Nephron (organoid): ENCODE measurements around the gene DLAT.

Experiments used
- H3K27ac Mint-ChIP-seq, 3 experiments: 2 replicates each; pipeline ENCODE4 v1.8.0; 2020; ENCODE audit warnings: mixed read lengths in 3 of 3, mild to moderate bottlenecking in 2 of 3, moderate library complexity in 1 of 3
- H3K27me3 Mint-ChIP-seq: 2 replicates; pipeline ENCODE4 v1.8.0; 2021; ENCODE audit warnings: low read depth, mild to moderate bottlenecking, moderate library complexity, mixed read lengths
- H3K36me3 Mint-ChIP-seq: 2 replicates; pipeline ENCODE4 v1.8.0; 2020; ENCODE audit warnings: low read depth, mixed read lengths
- H3K4me1 Mint-ChIP-seq: 2 replicates; pipeline ENCODE4 v1.8.0; 2020; ENCODE audit warnings: mixed read lengths
- H3K4me3 Mint-ChIP-seq, 3 experiments: 2 replicates each; pipeline ENCODE4 v1.8.0; 2020; ENCODE audit warnings: mild to moderate bottlenecking in 3 of 3, mixed read lengths in 3 of 3, moderate library complexity in 2 of 3
- H3K9me3 Mint-ChIP-seq: 2 replicates; pipeline ENCODE4 v1.8.0; 2020; ENCODE audit warnings: mixed read lengths
- CTCF ChIP-seq, 3 experiments: fragments of 200-600 bp; sonication (generic); IDR thresholded peaks; one replicate each; pipeline ENCODE4 v1.5.0; 2021; ENCODE audit warnings: antibody characterized with exemption in 3 of 3; ENCODE audit not compliant: unreplicated experiment in 3 of 3

Gene DLAT

GRCh38 chr11:112096194-112096593, 71.0 kb downstream of the DLAT start:
- peaks cover 36% of the 10 kb centered on the region for H3K36me3 Mint-ChIP-seq
- TF ChIP-seq CTCF (IDR thresholded peaks at IDR 0.05; ENCODE audit: unreplicated experiment in 3 of 3), result no peak
- no peak overlapping the region for H3K4me3 Mint-ChIP-seq
- no peaks in the 10 kb centered on the region for H3K27me3 Mint-ChIP-seq
- no peak overlapping the region for H3K27ac Mint-ChIP-seq
- no peaks in the 10 kb centered on the region for H3K9me3 Mint-ChIP-seq
- no peaks in the 10 kb centered on the region for H3K4me1 Mint-ChIP-seq

GRCh38 chr11:112097734-112098528, 72.7 kb downstream of the DLAT start:
- no peaks in the 10 kb centered on the region for H3K9me3 Mint-ChIP-seq
- H3K4me3 Mint-ChIP-seq, result no peak overlapping the region
- no peak overlapping the region for H3K27ac Mint-ChIP-seq
- H3K4me1 Mint-ChIP-seq, result no peaks in the 10 kb centered on the region
- no peaks in the 10 kb centered on the region for H3K27me3 Mint-ChIP-seq
- TF ChIP-seq CTCF (IDR thresholded peaks at IDR 0.05; ENCODE audit: unreplicated experiment in 3 of 3), result no peak
- peaks cover 20% of the 10 kb centered on the region for H3K36me3 Mint-ChIP-seq

DNA sequence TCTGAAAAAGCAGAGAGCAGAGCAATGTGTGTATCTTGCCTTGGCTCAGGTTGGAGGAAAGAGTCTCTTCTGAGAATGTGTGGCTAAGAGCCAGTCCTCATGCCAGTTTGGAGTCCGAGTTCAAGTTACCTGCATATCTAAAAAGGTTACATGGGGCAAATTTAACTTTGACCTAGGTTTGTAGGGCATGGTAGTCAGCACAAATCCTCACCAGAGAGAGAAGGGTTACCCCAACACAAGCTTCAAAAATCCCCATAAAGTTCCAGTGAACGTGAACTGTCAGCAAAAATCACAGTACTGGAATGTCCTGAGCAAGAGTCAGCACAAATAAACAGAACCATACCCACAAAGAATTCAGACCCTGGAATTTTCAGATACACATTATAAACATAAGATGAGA, 75.3 kb downstream of the DLAT start:
- Mint-ChIP-seq H3K27ac (peak overlapping the region in 1 of 3 experiments; percentile 74), H3K9me3 (no peaks in the 10 kb centered on the region), H3K27me3 (no peaks in the 10 kb centered on the region), H3K4me1 (no peaks in the 10 kb centered on the region), H3K4me3 (no peak overlapping the region), H3K36me3 (peaks cover 11% of the 10 kb centered on the region)
- no peak for TF ChIP-seq CTCF (IDR thresholded peaks at IDR 0.05; ENCODE audit: unreplicated experiment in 3 of 3)

DNA sequence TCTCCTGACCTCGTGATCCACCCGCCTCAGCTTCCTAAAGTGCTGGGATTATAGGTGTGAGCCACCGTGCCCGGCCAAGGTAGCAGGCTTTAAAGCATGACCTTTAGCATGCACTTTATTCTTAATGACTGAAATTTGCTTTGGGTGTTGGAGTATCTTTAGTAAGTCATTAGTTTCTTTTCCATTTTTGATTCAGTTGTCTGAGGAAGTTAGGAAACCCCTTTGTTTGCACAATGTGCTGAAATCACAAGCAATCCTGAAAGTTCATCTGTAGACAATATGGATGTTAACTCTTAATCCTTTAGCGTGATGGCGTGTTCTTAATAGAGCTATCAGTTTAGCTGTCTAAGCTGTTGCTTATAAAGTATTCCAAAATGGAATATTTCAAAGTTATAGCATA, 78.2 kb downstream of the DLAT start:
- no peaks in the 10 kb centered on the region for H3K9me3 Mint-ChIP-seq
- TF ChIP-seq CTCF (IDR thresholded peaks at IDR 0.05; ENCODE audit: unreplicated experiment in 3 of 3), result no peak
- H3K36me3 Mint-ChIP-seq, result peaks cover 3% of the 10 kb centered on the region
- no peak overlapping the region for H3K27ac Mint-ChIP-seq
- no peaks in the 10 kb centered on the region for H3K27me3 Mint-ChIP-seq
- H3K4me1 Mint-ChIP-seq, result no peaks in the 10 kb centered on the region
- no peak overlapping the region for H3K4me3 Mint-ChIP-seq

GRCh38 chr11:112106070-112106469, 80.9 kb downstream of the DLAT start:
- Mint-ChIP-seq H3K4me1 (no peaks in the 10 kb centered on the region), H3K4me3 (no peak overlapping the region), H3K9me3 (no peaks in the 10 kb centered on the region), H3K27me3 (no peaks in the 10 kb centered on the region), H3K27ac (no peak overlapping the region), H3K36me3 (no peaks in the 10 kb centered on the region)
- no peak for TF ChIP-seq CTCF (IDR thresholded peaks at IDR 0.05; ENCODE audit: unreplicated experiment in 3 of 3)
